Activated naive CD8-positive, alpha-beta T cell (primary cell): ENCODE data around the gene RPS2.

Experiments
- H3K27ac Mint-ChIP-seq: one replicate; pipeline ENCODE4 v1.8.0; 2021; ENCODE audit warnings: mixed read lengths
- H3K27me3 Mint-ChIP-seq: one replicate; pipeline ENCODE4 v1.8.0; 2021; ENCODE audit warnings: mixed read lengths
- H3K36me3 Mint-ChIP-seq: one replicate; pipeline ENCODE4 v1.8.0; 2021; ENCODE audit warnings: mixed read lengths
- H3K4me1 Mint-ChIP-seq: one replicate; pipeline ENCODE4 v1.8.0; 2021; ENCODE audit warnings: low read depth, mixed read lengths
- H3K4me3 Mint-ChIP-seq: one replicate; pipeline ENCODE4 v1.8.0; 2021; ENCODE audit warnings: mild to moderate bottlenecking, mixed read lengths
- H3K9me3 Mint-ChIP-seq: one replicate; pipeline ENCODE4 v1.8.0; 2021; ENCODE audit warnings: low read depth, mixed read lengths

RPS2 gene

DNA sequence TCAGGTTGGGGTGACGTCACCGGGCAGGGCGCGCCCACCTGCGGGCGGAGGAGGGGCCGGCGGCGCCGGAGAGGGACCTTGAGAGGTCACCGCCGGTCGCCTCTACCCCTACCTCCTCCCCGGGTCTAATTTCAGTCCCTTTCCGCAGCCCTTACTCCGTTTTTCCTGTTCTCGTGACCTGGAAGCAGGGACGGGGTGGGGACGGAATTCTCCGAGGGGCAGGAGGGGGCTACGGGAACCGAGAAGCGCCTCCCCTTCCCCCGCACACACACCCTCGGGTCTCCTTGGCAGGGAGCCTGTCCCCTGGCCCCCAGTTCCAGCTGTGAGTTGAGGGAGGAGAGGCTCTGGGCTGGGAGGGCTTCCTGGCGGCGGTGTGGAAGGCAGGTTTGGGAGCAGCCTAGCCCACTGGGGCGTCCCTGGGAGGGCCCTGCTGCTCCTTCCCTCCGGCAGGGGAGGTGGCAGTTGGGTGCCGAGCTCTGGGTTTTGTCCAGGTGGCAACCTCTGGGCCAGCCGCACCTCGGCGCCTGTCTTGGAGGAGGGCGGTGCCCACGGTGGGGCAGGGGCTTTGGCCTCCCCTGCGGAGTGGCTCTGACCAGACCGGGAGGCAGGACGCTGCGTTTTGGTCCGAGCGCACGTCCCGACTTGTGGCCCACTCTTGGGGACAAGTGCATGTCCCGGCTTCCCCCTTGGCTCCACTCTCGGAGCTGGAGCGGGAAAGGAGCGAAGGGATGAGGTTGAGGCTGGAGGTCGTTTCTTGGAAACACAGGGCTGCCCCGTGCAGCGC, 25.9 kb upstream of the RPS2 start:
- Mint-ChIP-seq H3K27me3 (peaks cover 5% of the 10 kb centered on the region), H3K9me3 (no peaks in the 10 kb centered on the region), H3K4me3 (peak overlapping the region; percentile 78), H3K36me3 (no peaks in the 10 kb centered on the region), H3K4me1 (peaks cover 16% of the 10 kb centered on the region), H3K27ac (peak overlapping the region; percentile 50)

DNA sequence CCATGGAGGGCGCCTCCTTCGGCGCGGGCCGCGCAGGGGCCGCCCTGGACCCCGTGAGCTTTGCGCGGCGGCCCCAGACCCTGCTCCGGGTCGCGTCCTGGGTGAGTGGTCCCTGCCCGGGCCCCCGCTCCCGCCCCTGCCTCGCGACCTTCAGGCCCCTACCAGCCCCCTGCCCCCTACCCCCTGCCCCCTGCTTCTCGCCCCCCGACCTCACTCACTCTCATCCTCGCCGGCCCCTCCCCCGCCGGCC, 25.4 kb upstream of the RPS2 start:
- H3K36me3 Mint-ChIP-seq = no peaks in the 10 kb centered on the region
- H3K4me1 Mint-ChIP-seq = peaks cover 16% of the 10 kb centered on the region
- no peaks in the 10 kb centered on the region for H3K9me3 Mint-ChIP-seq
- H3K4me3 Mint-ChIP-seq = no peak overlapping the region
- H3K27ac Mint-ChIP-seq = no peak overlapping the region
- peaks cover 5% of the 10 kb centered on the region for H3K27me3 Mint-ChIP-seq

DNA sequence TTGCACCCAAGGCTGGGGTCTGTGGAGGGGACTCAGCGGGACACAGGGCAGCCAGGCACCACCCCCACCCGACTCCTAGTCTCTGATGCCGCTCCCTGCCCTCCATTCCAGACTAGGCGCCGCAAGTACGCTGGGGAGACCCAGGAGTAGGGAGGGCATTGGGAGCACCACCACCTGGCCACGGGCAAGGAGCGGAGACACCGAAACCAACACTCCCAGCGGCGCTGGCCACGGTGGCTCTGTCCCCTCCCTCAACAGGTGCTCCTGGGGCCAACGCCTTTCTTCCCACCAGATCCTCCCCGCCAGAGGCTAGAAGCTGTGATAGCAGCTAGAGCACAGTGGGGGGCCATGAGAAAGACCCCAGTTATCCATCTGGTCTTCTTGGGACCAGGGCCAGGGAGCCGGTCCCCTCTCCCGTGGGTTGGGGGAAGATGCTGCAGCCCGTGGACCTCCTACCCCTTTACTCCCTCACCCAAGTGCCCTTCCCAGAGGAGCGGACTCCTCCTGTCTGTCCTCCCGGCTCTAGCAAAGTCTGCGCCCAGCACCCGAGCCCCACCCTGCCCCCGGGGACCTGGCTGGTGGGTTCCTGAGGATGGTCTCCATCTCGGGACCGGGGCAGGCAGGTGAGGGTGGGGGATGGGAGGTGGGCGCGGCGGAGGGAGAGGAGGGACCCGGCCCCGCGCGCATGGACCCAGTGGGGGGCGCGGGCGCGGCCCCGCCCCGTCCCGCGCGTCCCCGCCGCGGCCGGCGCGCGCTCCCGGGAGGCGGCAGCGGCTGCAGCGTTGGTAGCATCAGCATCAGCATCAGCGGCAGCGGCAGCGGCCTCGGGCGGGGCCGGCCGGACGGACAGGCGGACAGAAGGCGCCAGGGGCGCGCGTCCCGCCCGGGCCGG, 24.8 kb upstream of the RPS2 start, which contains the start of gene SYNGR3:
SYNGR3 (plus strand) TSS at position 762 of the 892 bp plus-strand sequence. CDS start 133 bp downstream, outside the sequence.
- peak within 1 kb of the TSS; percentile 78 for H3K4me3 Mint-ChIP-seq
- peaks cover 19% of the 10 kb centered on the region for H3K4me1 Mint-ChIP-seq
- H3K36me3 Mint-ChIP-seq = no peaks in the 10 kb centered on the region
- no peaks in the 10 kb centered on the region for H3K9me3 Mint-ChIP-seq
- H3K27me3 Mint-ChIP-seq = peaks cover 5% of the 10 kb centered on the region
- H3K27ac Mint-ChIP-seq = no peak within 1 kb of the TSS

DNA sequence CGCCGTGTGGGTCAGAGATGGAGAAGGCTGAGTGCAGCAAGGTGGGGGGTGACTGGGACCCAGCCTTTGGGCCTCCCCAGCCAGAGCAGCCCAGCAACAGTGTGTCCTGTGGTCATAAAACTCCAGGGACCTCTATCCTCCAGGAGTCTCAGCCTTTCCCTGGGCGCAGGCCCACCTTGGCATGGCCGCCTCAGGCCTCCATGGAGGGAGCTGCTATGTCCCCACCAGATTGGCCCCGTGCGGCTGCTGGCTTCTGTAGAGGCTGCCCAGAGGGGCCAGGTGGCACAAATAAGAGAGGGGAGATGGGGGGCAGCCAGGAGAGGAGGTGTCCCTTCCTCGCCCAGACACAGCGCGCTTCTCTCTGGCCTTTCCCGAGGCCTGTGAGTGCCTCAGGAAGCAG, 22.6 kb upstream of the RPS2 start:
- no peak overlapping the region for H3K4me3 Mint-ChIP-seq
- no peaks in the 10 kb centered on the region for H3K9me3 Mint-ChIP-seq
- H3K27me3 Mint-ChIP-seq = peaks cover 5% of the 10 kb centered on the region
- H3K36me3 Mint-ChIP-seq = no peaks in the 10 kb centered on the region
- H3K4me1 Mint-ChIP-seq = peaks cover 23% of the 10 kb centered on the region
- H3K27ac Mint-ChIP-seq = no peak overlapping the region

DNA sequence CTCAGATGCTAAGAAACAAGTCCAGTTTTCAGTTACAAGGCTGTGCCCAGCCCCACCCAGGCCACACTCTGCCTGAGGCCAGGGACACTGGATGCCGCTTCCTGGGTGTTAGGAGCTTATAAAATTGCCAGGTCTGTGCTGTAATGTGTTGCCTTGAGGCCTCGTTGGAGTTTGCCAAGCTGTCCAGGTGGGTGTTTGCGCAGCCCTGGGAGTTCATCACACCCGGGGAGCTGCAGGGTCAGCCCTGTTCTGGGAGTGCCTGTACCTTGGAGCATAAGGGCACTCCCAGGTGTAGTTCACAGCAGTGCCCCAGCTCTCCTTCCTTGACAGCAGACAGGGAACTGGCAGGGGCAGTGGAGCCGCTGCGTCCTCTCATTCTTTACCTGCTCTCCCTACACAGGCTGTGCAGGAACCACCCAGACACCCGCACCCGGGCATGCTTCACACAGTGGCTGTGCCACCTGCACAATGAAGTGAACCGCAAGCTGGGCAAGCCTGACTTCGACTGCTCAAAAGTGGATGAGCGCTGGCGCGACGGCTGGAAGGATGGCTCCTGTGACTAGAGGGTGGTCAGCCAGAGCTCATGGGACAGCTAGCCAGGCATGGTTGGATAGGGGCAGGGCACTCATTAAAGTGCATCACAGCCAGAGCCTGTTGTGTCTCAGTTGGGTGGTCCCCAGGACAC, 21.0 kb upstream of the RPS2 start:
- Mint-ChIP-seq H3K36me3 (no peaks in the 10 kb centered on the region), H3K9me3 (no peaks in the 10 kb centered on the region), H3K27me3 (peaks cover 5% of the 10 kb centered on the region), H3K27ac (no peak overlapping the region), H3K4me1 (peaks cover 18% of the 10 kb centered on the region), H3K4me3 (peak overlapping the region; percentile 84)

DNA sequence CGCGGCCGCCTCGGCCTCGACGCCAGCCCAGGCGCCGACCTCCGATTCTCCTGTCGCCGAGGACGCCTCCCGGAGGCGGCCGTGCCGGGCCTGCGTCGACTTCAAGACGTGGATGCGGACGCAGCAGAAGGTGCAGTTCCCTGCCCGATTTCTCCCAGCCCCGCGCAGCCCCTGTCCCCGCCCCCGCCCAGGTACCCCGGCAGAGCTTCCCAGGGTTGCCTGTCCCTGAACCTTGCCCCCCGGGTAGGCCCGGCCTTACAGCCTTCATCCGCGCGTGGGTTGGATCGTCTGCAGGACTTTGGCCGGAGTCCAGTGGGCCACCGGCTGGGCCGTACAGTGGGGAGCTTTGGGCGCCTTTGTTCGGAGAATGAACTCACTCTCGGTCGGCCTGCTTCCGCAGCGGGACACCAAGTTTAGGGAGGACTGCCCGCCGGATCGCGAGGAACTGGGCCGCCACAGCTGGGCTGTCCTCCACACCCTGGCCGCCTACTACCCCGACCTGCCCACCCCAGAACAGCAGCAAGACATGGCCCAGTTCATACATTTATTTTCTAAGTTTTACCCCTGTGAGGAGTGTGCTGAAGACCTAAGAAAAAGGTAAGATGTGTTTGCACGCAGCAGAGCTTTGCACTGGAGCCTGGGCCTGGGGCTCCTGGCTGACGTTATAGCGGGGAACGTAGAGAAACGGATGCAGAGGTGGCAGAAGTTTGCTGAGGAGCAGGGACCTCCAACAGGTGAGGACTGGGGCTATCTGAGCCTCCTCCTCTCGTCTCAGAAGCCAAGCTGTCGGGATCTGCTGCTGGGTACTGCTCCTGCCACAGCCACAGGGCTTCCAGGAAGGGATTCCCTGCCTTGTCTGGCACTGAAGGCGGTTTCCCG, 20.0 kb upstream of the RPS2 start:
- Mint-ChIP-seq H3K27ac (peak overlapping the region; percentile 58), H3K36me3 (no peaks in the 10 kb centered on the region), H3K4me3 (peak overlapping the region; percentile 84), H3K4me1 (peaks cover 18% of the 10 kb centered on the region), H3K27me3 (peaks cover 5% of the 10 kb centered on the region), H3K9me3 (no peaks in the 10 kb centered on the region)

DNA sequence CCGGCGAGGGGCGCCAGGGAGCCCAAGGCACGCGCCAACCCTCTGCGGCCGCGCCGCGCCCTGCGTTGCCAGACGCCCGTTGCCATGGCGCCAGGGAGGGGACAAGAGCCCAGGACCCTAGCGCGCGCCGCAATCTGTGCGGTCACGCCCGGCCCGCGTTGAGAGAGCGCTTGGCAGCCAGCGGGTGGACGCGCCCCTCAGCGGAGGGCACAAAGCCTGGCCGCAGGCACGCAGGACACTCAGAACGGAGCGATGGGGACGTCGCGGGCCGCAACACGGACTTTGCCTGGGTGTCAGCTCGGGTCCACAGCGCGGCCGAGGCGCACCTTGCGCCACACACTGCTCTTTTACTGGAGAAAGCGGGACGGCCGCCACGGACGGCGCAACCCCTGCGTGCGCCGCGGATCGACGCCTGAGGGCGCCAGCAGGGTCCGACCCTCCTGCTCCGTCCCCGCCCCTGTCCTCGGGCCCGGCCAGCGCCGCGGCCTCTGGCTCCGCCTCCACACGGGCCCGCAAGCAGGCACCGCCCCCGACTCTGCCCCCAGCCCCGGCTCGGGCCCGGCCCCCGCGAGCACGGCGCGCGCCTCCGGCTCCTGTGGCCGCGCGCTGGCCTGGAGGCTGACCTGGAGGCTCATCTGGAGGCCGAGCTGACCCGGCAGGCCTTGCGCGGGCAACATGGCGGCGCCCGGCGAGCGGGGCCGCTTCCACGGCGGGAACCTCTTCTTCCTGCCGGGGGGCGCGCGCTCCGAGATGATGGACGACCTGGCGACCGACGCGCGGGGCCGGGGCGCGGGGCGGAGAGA, 19.1 kb upstream of the RPS2 start, which contains the start of gene GFER:
GFER (plus strand) TSS at position 650 of the 803 bp plus-strand sequence; CDS start at position 676, 26 bp downstream.
- Mint-ChIP-seq H3K9me3 (no peaks in the 10 kb centered on the region), H3K4me1 (peaks cover 14% of the 10 kb centered on the region), H3K27me3 (peaks cover 2% of the 10 kb centered on the region), H3K27ac (peak within 1 kb of the TSS; percentile 58), H3K36me3 (no peaks in the 10 kb centered on the region), H3K4me3 (peak within 1 kb of the TSS; percentile 84)

DNA sequence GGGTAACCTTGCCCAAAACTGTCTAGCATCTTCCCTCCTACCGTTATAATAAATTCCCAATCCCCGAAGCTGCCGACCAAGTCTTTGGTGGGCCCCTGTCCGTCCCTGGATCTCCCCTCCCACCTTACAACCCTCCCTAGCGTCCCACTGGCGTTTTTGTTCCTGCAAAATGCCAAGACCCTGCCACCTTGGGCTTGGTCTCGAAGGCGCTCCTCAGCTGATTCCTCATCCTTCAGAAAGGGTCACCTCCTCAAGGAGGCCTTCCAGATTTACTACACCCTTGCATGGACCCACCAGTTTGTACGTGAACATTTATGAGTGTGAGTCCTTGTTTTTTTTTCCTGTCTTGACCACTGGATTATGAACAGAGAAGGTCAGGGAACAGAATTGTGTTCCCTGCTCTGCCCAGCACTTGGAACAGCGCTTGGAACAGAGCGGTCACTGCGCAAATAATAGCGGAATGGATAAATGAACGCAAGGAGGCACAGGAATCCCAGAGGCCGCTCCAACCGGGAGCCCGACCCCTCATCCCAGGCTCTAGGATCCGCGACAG, 18.4 kb upstream of the RPS2 start:
- H3K36me3 Mint-ChIP-seq = no peaks in the 10 kb centered on the region
- H3K27ac Mint-ChIP-seq = no peak overlapping the region
- H3K4me3 Mint-ChIP-seq = peak overlapping the region; percentile 80
- peaks cover 12% of the 10 kb centered on the region for H3K4me1 Mint-ChIP-seq
- H3K27me3 Mint-ChIP-seq = no peaks in the 10 kb centered on the region
- no peaks in the 10 kb centered on the region for H3K9me3 Mint-ChIP-seq

DNA sequence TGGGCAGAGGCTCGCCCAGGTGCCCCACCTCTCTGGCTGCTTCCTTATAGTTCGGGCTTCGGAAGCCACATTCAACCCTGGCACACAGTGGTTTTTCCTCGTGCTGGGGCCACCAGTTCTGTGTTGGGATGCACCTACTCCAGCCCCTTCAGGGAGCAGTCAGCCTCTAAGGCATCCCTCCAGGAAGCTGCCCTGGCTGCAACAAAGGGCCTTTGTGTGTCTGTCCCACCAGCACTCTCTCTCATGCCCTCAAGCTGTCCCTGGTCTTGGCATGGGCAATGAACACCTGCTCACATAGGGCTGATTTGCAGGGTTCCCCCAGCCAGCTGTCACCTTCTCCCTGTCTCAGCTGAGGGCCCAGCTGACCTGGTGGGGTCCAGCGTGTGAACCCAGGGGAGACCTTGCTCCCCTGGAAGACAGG, 17.4 kb upstream of the RPS2 start:
- Mint-ChIP-seq H3K9me3 (no peaks in the 10 kb centered on the region), H3K4me3 (peak overlapping the region; percentile 35), H3K27me3 (no peaks in the 10 kb centered on the region), H3K4me1 (peaks cover 12% of the 10 kb centered on the region), H3K36me3 (no peaks in the 10 kb centered on the region), H3K27ac (no peak overlapping the region)

DNA sequence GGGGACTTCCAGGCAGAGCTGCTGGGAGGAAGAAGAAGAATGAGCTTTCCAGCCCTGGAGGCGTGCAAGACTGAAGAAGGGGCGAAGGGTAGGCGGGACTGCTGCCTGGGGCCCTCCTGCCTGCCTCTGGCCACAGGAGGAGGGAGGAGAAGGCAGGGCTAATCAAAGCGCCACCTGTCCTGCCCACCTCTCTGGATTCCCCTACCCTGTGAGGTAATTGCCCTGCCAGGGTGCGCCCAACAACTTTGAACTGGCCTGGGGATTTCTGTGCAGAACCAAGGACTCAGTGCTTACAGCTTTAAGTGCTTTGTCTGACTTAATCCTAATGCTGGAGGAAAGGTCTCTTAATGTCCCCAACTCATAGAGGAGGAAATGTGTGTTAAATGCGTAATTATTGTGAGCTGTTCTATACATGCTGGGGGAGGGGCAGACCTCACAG, 16.8 kb upstream of the RPS2 start, which contains the start of gene NOXO1:
NOXO1 (minus strand) TSS at position 72 of the 439 bp plus-strand sequence. CDS start 290 bp downstream, outside the sequence.
- H3K4me3 Mint-ChIP-seq = peak within 1 kb of the TSS; percentile 35
- no peak within 1 kb of the TSS for H3K27ac Mint-ChIP-seq
- H3K9me3 Mint-ChIP-seq = no peaks in the 10 kb centered on the region
- no peaks in the 10 kb centered on the region for H3K36me3 Mint-ChIP-seq
- no peaks in the 10 kb centered on the region for H3K27me3 Mint-ChIP-seq
- peaks cover 12% of the 10 kb centered on the region for H3K4me1 Mint-ChIP-seq

DNA sequence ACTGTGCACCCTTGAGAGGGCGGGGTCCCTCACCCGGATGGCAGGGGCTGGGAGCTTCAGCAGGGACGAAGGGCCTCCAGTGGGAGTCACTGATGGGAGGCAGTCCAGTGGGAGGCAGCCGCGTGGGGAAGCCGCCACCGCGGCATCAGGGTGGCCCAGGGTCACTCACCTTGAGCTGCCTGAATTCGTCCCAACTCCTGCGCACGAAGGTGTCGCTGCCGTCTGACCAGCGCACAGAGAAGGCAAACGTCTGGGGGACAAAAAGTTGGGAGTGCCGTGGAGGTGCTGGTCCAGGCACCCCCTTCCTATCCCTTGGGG, 16.1 kb upstream of the RPS2 start:
- Mint-ChIP-seq H3K27ac (no peak overlapping the region), H3K4me3 (no peak overlapping the region), H3K4me1 (peaks cover 12% of the 10 kb centered on the region), H3K36me3 (peaks cover 4% of the 10 kb centered on the region), H3K27me3 (no peaks in the 10 kb centered on the region), H3K9me3 (no peaks in the 10 kb centered on the region)

DNA sequence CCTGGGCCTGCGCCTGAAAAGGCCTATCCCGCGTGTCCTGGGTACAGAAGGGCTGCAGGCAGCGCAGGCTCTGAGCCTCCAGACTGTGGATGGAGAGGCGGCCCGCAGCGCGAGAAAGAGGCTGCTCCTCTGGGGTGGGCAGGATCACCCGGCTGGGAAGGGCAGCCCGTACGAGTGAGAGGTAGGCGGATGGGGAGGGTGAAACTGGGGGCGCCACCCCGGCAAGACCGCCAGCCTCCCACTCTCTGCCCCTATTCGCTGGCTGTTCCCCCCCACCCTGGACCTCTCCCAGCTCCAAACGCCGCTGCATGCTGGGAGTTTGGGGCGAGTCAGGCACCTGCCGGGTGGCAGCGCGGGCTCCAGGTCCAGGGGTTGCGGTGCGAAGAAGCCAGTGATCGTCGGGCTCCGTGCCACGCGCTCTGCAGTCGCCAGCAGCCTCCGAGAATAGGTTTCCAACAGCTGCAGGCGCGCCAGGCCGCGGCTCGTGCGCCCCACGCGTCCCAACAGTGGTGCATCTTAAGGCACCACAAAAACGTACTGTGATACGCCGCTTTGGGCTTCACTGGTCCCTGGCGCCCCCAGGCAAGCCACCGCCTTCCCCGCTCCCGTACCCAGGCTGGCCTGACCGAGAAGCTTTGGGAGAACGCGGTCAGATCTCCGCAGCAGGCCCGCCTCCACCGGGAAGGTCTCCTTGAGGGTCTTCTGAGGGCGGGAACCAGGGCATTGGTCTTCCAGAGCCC, 15.6 kb upstream of the RPS2 start:
- H3K4me3 Mint-ChIP-seq = no peak overlapping the region
- peaks cover 12% of the 10 kb centered on the region for H3K4me1 Mint-ChIP-seq
- H3K36me3 Mint-ChIP-seq = peaks cover 4% of the 10 kb centered on the region
- no peaks in the 10 kb centered on the region for H3K9me3 Mint-ChIP-seq
- H3K27ac Mint-ChIP-seq = no peak overlapping the region
- H3K27me3 Mint-ChIP-seq = no peaks in the 10 kb centered on the region
